GM12878 (cell line): ENCODE results near the gene CDC45. TPM values are rescaled to one million over a fixed set of nuclear protein-coding genes. Genes with fewer than 3 reads are reported as not detected.

Experiments
- ATAC-seq: fragments of 200-7000 bp; cut with Tn5 transposase; 3 replicates; pipeline ENCODE4 v1.9.1; 2020; ENCODE audit warnings: mild to moderate bottlenecking, moderate library complexity
- BruUV-seq: library from RNA; stranded (reverse); fragments of 400-500 nt; replicated peaks from 2 replicates; lab custom pipeline; 2021; lab: Mats Ljungman, UMichigan
- CTCF ChIA-PET: fragments of 300-600 bp; sonication (Branson Sonifier 250); formaldehyde crosslinking; extraction: SDS; loops from one replicate; lab custom pipeline; 2021; ENCODE audit warnings: inconsistent platforms; lab: Yijun Ruan, JAX
- POLR2A ChIA-PET: fragments of 350-600 bp; formaldehyde crosslinking; extraction: SDS; loops from one replicate; lab custom pipeline; 2021; ENCODE audit warnings: inconsistent platforms; lab: Charles Lee
- RAD21 ChIA-PET: fragments of 300-600 bp; sonication (Branson Sonifier 250); formaldehyde crosslinking; loops from one replicate; lab custom pipeline; 2023; ENCODE audit warnings: antibody characterized with exemption; ENCODE audit not compliant: unreplicated experiment; lab: Charles Lee
- SMC1A ChIA-PET: fragments of 300-600 bp; sonication (Branson Sonifier 250); formaldehyde crosslinking; loops from one replicate; lab custom pipeline; 2023; ENCODE audit not compliant: unreplicated experiment, uncharacterized antibody; lab: Charles Lee
- DNase-seq: peaks from one replicate; pipeline ENCODE4 v3.0.0-alpha.2; 2011; ENCODE audit warnings: low read depth, low spot score
- FAIRE-seq: peaks from 3 replicates; lab custom pipeline; 2011; peaks lifted over from hg19 to GRCh38; lab: Jason Lieb, UNC
- H2AFZ ChIP-seq: 2 replicates; pipeline ENCODE4 v1.6.0; 2011; ENCODE audit warnings: low read depth, low read length, control low read depth; ENCODE audit not compliant: control insufficient read depth
- H3K27ac ChIP-seq: 2 replicates; pipeline ENCODE4 v1.5.1; 2011; ENCODE audit warnings: control low read depth; ENCODE audit not compliant: control insufficient read depth, insufficient read depth
- H3K27me3 ChIP-seq, 2 experiments: replicated peaks in 1 of 2; 2 replicates each; pipeline versions ENCODE4 v1.6.0 to v1.6.1; 2011; ENCODE audit warnings: low read length in 1 of 2; ENCODE audit not compliant: control insufficient read depth in 2 of 2, insufficient read depth in 2 of 2
- H3K36me3 ChIP-seq, 2 experiments: 2 replicates each; pipeline ENCODE4 v1.5.1; 2011; ENCODE audit warnings: low read length in 1 of 2; ENCODE audit not compliant: control insufficient read depth in 2 of 2, insufficient read depth in 2 of 2
- H3K4me1 ChIP-seq: 2 replicates; pipeline ENCODE4 v1.6.1; 2011; ENCODE audit warnings: mild to moderate bottlenecking, low read length, moderate library complexity, mixed read lengths; ENCODE audit not compliant: control insufficient read depth, insufficient read depth
- H3K4me2 ChIP-seq: 2 replicates; pipeline ENCODE4 v1.6.0; 2011; ENCODE audit warnings: control low read depth; ENCODE audit not compliant: control insufficient read depth, insufficient read depth
- H3K4me3 ChIP-seq: fragments of 200-600 bp; sonication (generic); 2 replicates; pipeline ENCODE4 v1.5.1; 2016
- H3K79me2 ChIP-seq: 2 replicates; pipeline ENCODE4 v1.6.0; 2011; ENCODE audit warnings: low read length; ENCODE audit not compliant: control insufficient read depth, insufficient read depth
- H3K9ac ChIP-seq: 2 replicates; pipeline ENCODE4 v1.8.0; 2011; ENCODE audit warnings: low read length, control low read depth, mixed read lengths; ENCODE audit not compliant: control insufficient read depth, insufficient read depth
- H3K9me3 ChIP-seq: replicated peaks from 3 replicates; pipeline ENCODE4 v1.5.1; 2011; ENCODE audit warnings: mild to moderate bottlenecking, low read length; ENCODE audit not compliant: control insufficient read depth, insufficient read depth
- H4K20me1 ChIP-seq: 2 replicates; pipeline ENCODE4 v1.6.0; 2011; ENCODE audit not compliant: control insufficient read depth, insufficient read depth
- CHD2 ChIP-seq: IDR thresholded peaks from 2 replicates; pipeline ENCODE4 v1.6.1; 2011; ENCODE audit warnings: low read depth, low read length, improper control_type of control experiment, borderline replicate concordance
- E2F4 ChIP-seq: IDR thresholded peaks from 2 replicates; pipeline ENCODE4 v1.6.1; 2012; ENCODE audit warnings: low read depth, low read length, improper control_type of control experiment
- EP300 ChIP-seq, 2 experiments: fragments of 150-350 bp in 1 of 2; IDR thresholded peaks; 2 replicates each; pipeline ENCODE4 v1.6.1; 2011 to 2012; ENCODE audit warnings: low read depth in 2 of 2, low read length in 2 of 2, borderline replicate concordance in 1 of 2, improper control_type of control experiment in 1 of 2, inconsistent platforms in 1 of 2; ENCODE audit not compliant: control insufficient read depth in 1 of 2
- JUNB ChIP-seq: IDR thresholded peaks from 2 replicates; pipeline ENCODE4 v1.6.1; 2016; ENCODE audit warnings: antibody characterized with exemption, mild to moderate bottlenecking
- MEF2B ChIP-seq: fragments of 450-650 bp; IDR thresholded peaks from 2 replicates; pipeline ENCODE4 v1.6.1; 2018; ENCODE audit warnings: mild to moderate bottlenecking, moderate library complexity; ENCODE audit not compliant: partially characterized antibody, poor library complexity, severe bottlenecking
- WGBS: methylation state at CpG from one replicate; pipeline ENCODE4 v1.1.6; 2016; ENCODE audit warnings: low lambda C conversion rate; ENCODE audit not compliant: insufficient replicate concordance, insufficient coverage; ENCODE audit errors: missing lambda C conversion rate; 5-methylcytosine and 5-hydroxymethylcytosine counted together
- in situ Hi-C: fragments of 300-500 bp; cut with MboI; formaldehyde crosslinking; loops from 9 replicates; pipeline ENCODE4 v1.14.3; 2018; ENCODE audit warnings: mixed read lengths
- intact Hi-C: fragments of 100-400 bp; cut with micrococcal nuclease; formaldehyde crosslinking; loops from one replicate; pipeline ENCODE4 v1.14.2; 2022; ENCODE audit not compliant: unreplicated experiment
- polyA plus RNA-seq, 11 experiments: library from polyadenylated mRNA; depleted of rRNA in 4 of 11; unstranded in 6 of 11; stranded (reverse) in 5 of 11; fragments of >200 nt; fragmentation: Nextera tagmentation in 4 of 11; fragmentation: Illumina TruSeq in 1 of 11; extraction: Ambion mirVana in 4 of 11; extraction: Trizol in 1 of 11; gene quantifications; 1 replicate in 1 of 11; 2 replicates in 10 of 11; pipeline versions ENCODE4 v1.2.1 to v1.2.3, GENCODE V29; 2011 to 2016; ENCODE audit warnings: inconsistent platforms in 2 of 11, missing spikeins in 2 of 11, low read depth in 1 of 11
- total RNA-seq, 4 experiments: library from RNA; depleted of rRNA in 3 of 4; stranded (reverse); fragments of >200 nt in 3 of 4; fragmentation: Illumina TruSeq in 1 of 4; extraction: Trizol in 1 of 4; gene quantifications; 2 replicates each; pipeline versions ENCODE4 v1.2.1 to v1.2.3, GENCODE V29; 2013 to 2021
- TF ChIP-seq, protein P1 (sequence below): IDR thresholded peaks from 2 replicates; pipeline ENCODE4 v1.6.1; 2012; ENCODE audit warnings: low read length, inconsistent platforms
- TF ChIP-seq, protein P2 (sequence below): fragments of 450-650 bp; IDR thresholded peaks from 2 replicates; pipeline ENCODE4 v1.6.1; 2017; ENCODE audit warnings: mild to moderate bottlenecking, moderate library complexity

The CDC45 gene
- total and polyA plus RNA-seq, 10 of the 15 experiments (the other 5 are each of a cell fraction or from before 2014, with no cell fraction given), result 40.8 to 88.5 (median 54.2) TPM

DNA sequence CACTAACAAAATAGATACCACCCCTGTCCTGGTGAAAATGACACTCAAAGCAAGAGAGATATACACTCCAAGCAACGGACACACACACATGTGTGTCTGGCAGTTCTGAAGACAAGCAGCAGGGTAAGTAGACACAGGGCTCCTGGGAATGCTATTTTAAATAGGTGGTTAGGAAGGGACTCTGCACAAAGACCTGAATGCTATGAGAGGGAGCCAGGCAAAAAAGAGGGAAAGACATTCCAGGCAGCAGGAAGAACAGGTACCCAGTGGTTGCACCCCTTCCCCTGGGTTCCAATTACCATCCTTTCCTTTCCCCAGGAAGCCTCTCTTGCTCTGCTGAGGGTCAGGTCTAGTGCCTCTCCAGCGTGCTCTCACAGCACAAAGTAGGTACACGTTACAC, 3.7 kb upstream of the CDC45 start:
- ChIA-PET SMC1A (interaction anchor here (0.7 to 1.2 kb wide), 2 partner anchors 27 to 154 kb away, joined by 3 read pairs; no protein-coding TSS in a partner anchor), POLR2A (interaction anchor here (1.0 kb wide), 1 partner anchor 378 kb away, joined by 9 read pairs; no protein-coding TSS in a partner anchor), CTCF (interaction anchor here (3.2 kb wide), 1 partner anchor 176 kb away, joined by 35 read pairs; no protein-coding TSS in a partner anchor), RAD21 (interaction anchor here (2.2 kb wide), 1 partner anchor 177 kb away, joined by 12 read pairs; no protein-coding TSS in a partner anchor)
- ATAC-seq, result no peak
- BruUV-seq, result no TSS peak
- no peaks in the 10 kb centered on the region for H3K4me1 ChIP-seq
- H3K36me3 ChIP-seq, result peaks cover 17 to 21% of the 10 kb centered on the region in 2 experiments; a peak in 3 of 4 replicates
- FAIRE-seq, result no peak
- H3K9ac ChIP-seq, result no peak overlapping the region
- in situ Hi-C loops, result no loop called here
- DNase-seq, result no peak
- H3K9me3 ChIP-seq, result no peaks in the 10 kb centered on the region
- H3K4me3 ChIP-seq, result peak overlapping the region; percentile 5; the same call in 1 of the 2 replicates
- H3K4me2 ChIP-seq, result peak overlapping the region; percentile 54
- no peak overlapping the region for H3K27ac ChIP-seq
- TF ChIP-seq, protein P1, sequence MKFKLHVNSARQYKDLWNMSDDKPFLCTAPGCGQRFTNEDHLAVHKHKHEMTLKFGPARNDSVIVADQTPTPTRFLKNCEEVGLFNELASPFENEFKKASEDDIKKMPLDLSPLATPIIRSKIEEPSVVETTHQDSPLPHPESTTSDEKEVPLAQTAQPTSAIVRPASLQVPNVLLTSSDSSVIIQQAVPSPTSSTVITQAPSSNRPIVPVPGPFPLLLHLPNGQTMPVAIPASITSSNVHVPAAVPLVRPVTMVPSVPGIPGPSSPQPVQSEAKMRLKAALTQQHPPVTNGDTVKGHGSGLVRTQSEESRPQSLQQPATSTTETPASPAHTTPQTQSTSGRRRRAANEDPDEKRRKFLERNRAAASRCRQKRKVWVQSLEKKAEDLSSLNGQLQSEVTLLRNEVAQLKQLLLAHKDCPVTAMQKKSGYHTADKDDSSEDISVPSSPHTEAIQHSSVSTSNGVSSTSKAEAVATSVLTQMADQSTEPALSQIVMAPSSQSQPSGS, result no peak
- TF ChIP-seq, protein P2, sequence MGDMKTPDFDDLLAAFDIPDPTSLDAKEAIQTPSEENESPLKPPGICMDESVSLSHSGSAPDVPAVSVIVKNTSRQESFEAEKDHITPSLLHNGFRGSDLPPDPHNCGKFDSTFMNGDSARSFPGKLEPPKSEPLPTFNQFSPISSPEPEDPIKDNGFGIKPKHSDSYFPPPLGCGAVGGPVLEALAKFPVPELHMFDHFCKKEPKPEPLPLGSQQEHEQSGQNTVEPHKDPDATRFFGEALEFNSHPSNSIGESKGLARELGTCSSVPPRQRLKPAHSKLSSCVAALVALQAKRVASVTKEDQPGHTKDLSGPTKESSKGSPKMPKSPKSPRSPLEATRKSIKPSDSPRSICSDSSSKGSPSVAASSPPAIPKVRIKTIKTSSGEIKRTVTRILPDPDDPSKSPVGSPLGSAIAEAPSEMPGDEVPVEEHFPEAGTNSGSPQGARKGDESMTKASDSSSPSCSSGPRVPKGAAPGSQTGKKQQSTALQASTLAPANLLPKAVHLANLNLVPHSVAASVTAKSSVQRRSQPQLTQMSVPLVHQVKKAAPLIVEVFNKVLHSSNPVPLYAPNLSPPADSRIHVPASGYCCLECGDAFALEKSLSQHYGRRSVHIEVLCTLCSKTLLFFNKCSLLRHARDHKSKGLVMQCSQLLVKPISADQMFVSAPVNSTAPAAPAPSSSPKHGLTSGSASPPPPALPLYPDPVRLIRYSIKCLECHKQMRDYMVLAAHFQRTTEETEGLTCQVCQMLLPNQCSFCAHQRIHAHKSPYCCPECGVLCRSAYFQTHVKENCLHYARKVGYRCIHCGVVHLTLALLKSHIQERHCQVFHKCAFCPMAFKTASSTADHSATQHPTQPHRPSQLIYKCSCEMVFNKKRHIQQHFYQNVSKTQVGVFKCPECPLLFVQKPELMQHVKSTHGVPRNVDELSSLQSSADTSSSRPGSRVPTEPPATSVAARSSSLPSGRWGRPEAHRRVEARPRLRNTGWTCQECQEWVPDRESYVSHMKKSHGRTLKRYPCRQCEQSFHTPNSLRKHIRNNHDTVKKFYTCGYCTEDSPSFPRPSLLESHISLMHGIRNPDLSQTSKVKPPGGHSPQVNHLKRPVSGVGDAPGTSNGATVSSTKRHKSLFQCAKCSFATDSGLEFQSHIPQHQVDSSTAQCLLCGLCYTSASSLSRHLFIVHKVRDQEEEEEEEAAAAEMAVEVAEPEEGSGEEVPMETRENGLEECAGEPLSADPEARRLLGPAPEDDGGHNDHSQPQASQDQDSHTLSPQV, result no peak
- no peak for TF ChIP-seq CHD2
- TF ChIP-seq MEF2B, result no peak
- no peak for TF ChIP-seq EP300 (IDR thresholded peaks at IDR 0.05; ENCODE audit: borderline replicate concordance in 1 of 2, control insufficient read depth in 1 of 2, low read depth in 2 of 2, low read length in 2 of 2)
- TF ChIP-seq JUNB, result no peak
- TF ChIP-seq E2F4, result no peak
- 67% methylated on average over 3 of the region's 3 CpGs for WGBS
- H2AFZ ChIP-seq, result no peak overlapping the region
- intact Hi-C loops, result loop anchor here (10.0 kb wide), 2 partner anchors 159 to 181 kb away; partner anchors contain the start of gene CLTCL1
- H3K79me2 ChIP-seq, result peaks cover 38% of the 10 kb centered on the region
- H4K20me1 ChIP-seq, result no peaks in the 10 kb centered on the region; the same call in 1 of the 2 replicates
- H3K27me3 ChIP-seq, result no peaks in the 10 kb centered on the region
